ENCODE data around the gene ABHD12. TPM values are rescaled to one million over a fixed set of nuclear protein-coding genes. Genes with fewer than 3 reads are reported as not detected.

The ABHD12 gene
- total RNA-seq, 4 donors from 2014 or later = 11.9 to 18.4 (median 13.8) TPM

DNA sequence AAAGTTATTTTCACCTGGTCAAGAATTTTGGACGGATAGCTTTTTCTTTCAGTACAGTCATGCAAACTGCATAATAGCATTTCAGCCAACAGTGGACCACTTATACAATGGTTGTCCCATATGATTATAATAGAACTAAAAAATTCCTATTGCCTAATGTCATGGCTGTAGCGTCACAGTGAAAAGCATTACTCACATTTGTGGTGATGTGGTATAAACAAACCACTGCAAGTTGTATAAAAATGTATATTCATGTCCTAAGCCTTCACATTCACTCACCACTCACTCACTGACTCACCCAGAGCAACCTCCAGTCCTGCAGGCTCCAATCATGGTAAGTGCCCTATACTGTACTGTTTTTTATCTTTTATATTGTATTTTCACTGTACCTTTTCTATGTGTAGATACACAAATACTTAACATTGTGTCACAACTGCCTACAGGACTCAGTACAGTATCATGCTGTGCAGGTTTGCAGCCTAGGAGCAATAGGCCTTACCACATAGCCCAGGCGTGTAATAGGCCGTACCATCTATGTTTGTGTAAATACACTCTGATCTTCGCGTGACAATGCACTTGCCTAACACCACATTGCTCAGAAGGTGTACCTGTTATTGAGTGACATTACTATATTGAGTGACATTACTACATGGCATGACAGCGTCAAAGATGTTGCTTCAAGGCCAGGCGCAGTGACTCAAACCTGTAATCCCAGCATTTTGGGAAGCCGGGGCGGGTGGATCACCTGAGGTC, 17.9 kb downstream of the ABHD12 start:
- intact Hi-C loops (cut with DNase I; ENCODE audit: low total_unique reads) = no loop called here
- no peak overlapping the region for H3K4me3 ChIP-seq
- H3K4me1 ChIP-seq = no peaks in the 10 kb centered on the region
- no peaks in the 10 kb centered on the region for H3K27me3 ChIP-seq
- H3K36me3 ChIP-seq = no peaks in the 10 kb centered on the region
- H3K9me3 ChIP-seq = no peaks in the 10 kb centered on the region
- DNase-seq (no peak), ATAC-seq (no peak)
- H3K27ac ChIP-seq = no peak overlapping the region
- TF ChIP-seq POLR2A (IDR thresholded peaks at IDR 0.05) (no peak), CTCF (IDR thresholded peaks at IDR 0.05 in 4 of 5, conservative IDR thresholded peaks at IDR 0.05 in 1 of 5) (no peak)
- in situ Hi-C loops (cut with MboI; ENCODE audit: low sequenced_read_pairs in 4 of 4) = loop anchor here in 2 of 4 donors (10.0 to 25.0 kb wide), 2 partner anchors 62 to 90 kb away; no protein-coding TSS in a partner anchor

- intact Hi-C loops (cut with DNase I; ENCODE audit: low total_unique reads) (no loop called here), in situ Hi-C loops (cut with MboI; ENCODE audit: low sequenced_read_pairs in 4 of 4) (loop anchor here in 2 of 4 donors (10.0 to 25.0 kb wide), 2 partner anchors 65 to 92 kb away; no protein-coding TSS in a partner anchor)
- no peaks in the 10 kb centered on the region for H3K36me3 ChIP-seq
- H3K9me3 ChIP-seq = no peaks in the 10 kb centered on the region
- DNase-seq = no peak
- no peaks in the 10 kb centered on the region for H3K4me1 ChIP-seq
- no peak overlapping the region for H3K27ac ChIP-seq
- no peaks in the 10 kb centered on the region for H3K27me3 ChIP-seq
- H3K4me3 ChIP-seq = no peak overlapping the region
- TF ChIP-seq POLR2A (IDR thresholded peaks at IDR 0.05) = no peak
- no peak for TF ChIP-seq CTCF (IDR thresholded peaks at IDR 0.05 in 4 of 5, conservative IDR thresholded peaks at IDR 0.05 in 1 of 5)
- no peak for ATAC-seq
These were observed 20.7 kb downstream of the ABHD12 start for GRCh38 chr20:25369971-25370370.

GRCh38 chr20:25369529-25369928, 21.1 kb downstream of the ABHD12 start:
- DNase-seq = no peak
- in situ Hi-C loops (cut with MboI; ENCODE audit: low sequenced_read_pairs in 4 of 4) = loop anchor here in 1 of 4 donors (25.0 kb wide), 1 partner anchor 93 kb away; no protein-coding TSS in a partner anchor

DNA sequence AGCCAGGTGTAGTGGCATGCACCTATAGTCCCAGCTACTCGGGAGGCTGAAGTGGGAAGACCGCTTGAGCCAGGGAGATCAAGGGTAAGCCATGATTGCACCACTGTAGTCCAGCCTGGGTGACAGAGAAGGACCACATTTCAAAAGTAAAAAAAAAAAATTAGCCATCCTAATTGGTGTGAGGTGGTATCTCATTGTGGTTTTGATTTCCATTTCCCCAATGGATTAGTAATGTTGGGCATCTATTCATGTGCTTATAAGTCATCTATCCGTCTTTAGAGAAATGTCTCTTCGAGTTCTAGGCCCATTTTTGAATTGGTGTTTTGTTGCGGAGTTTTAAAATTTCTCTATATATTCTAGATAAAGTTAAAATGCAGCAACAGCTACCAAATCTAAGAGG, 21.7 kb downstream of the ABHD12 start:
- Histone ChIP-seq H3K27ac (no peak overlapping the region), H3K27me3 (no peaks in the 10 kb centered on the region), H3K36me3 (no peaks in the 10 kb centered on the region), H3K4me3 (no peak overlapping the region), H3K9me3 (no peaks in the 10 kb centered on the region), H3K4me1 (no peaks in the 10 kb centered on the region)
- intact Hi-C loops (cut with DNase I; ENCODE audit: low total_unique reads) (no loop called here), in situ Hi-C loops (cut with MboI; ENCODE audit: low sequenced_read_pairs in 4 of 4) (loop anchor here in 1 of 4 donors (25.0 kb wide), 1 partner anchor 93 kb away; no protein-coding TSS in a partner anchor)
- TF ChIP-seq CTCF (IDR thresholded peaks at IDR 0.05 in 4 of 5, conservative IDR thresholded peaks at IDR 0.05 in 1 of 5) (no peak), POLR2A (IDR thresholded peaks at IDR 0.05) (no peak)
- ATAC-seq = no peak
- DNase-seq = no peak

More at GRCh38 chr20:25369529-25369928, 21.1 kb downstream of the ABHD12 start:
- H3K36me3 ChIP-seq = no peaks in the 10 kb centered on the region
- no peak overlapping the region for H3K27ac ChIP-seq
- intact Hi-C loops (cut with DNase I; ENCODE audit: low total_unique reads) = no loop called here
- no peaks in the 10 kb centered on the region for H3K27me3 ChIP-seq
- no peaks in the 10 kb centered on the region for H3K4me1 ChIP-seq
- H3K4me3 ChIP-seq = no peak overlapping the region
- no peak for TF ChIP-seq POLR2A (IDR thresholded peaks at IDR 0.05)
- no peak for TF ChIP-seq CTCF (IDR thresholded peaks at IDR 0.05 in 4 of 5, conservative IDR thresholded peaks at IDR 0.05 in 1 of 5)
- no peak for ATAC-seq
- H3K9me3 ChIP-seq = no peaks in the 10 kb centered on the region
